NT2/D1 (cell line): ENCODE results near the gene LAMB4.

Experiments
- DNase-seq: peaks from one replicate; pipeline ENCODE4 v3.0.0-alpha.2; 2011; ENCODE audit warnings: low read depth, low spot score
- H3K27me3 ChIP-seq: 2 replicates; pipeline ENCODE4 v1.6.0; 2011; ENCODE audit warnings: mild to moderate bottlenecking; ENCODE audit not compliant: insufficient read length, insufficient read depth
- H3K36me3 ChIP-seq: 2 replicates; pipeline ENCODE4 v1.6.1; 2011; ENCODE audit warnings: mild to moderate bottlenecking, low read length, mixed read lengths; ENCODE audit not compliant: insufficient read depth, insufficient read length
- H3K4me1 ChIP-seq: 2 replicates; pipeline ENCODE4 v1.5.1; 2011; ENCODE audit not compliant: insufficient read depth, insufficient read length
- H3K4me3 ChIP-seq: 2 replicates; pipeline ENCODE4 v1.5.1; 2011; ENCODE audit warnings: low read depth; ENCODE audit not compliant: insufficient read length
- H3K9ac ChIP-seq: 2 replicates; pipeline ENCODE4 v1.6.0; 2011; ENCODE audit warnings: low read depth; ENCODE audit not compliant: insufficient read length
- H3K9me3 ChIP-seq: 2 replicates; pipeline ENCODE4 v1.5.1; 2011; ENCODE audit warnings: mild to moderate bottlenecking, low read length; ENCODE audit not compliant: insufficient read depth
- SUZ12 ChIP-seq: IDR thresholded peaks from 2 replicates; pipeline ENCODE4 v1.6.1; 2011; ENCODE audit not compliant: insufficient read length, insufficient read depth; ENCODE audit errors: extremely low read depth
- YY1 ChIP-seq: IDR thresholded peaks from 2 replicates; pipeline ENCODE4 v1.6.1; 2011; ENCODE audit not compliant: insufficient read length, insufficient read depth
- ZNF274 ChIP-seq: IDR thresholded peaks from 2 replicates; pipeline ENCODE4 v1.6.1; 2011; ENCODE audit warnings: mild to moderate bottlenecking, low read depth, low read length

LAMB4 gene

GRCh38 chr7:108014215-108014614 is 115.9 kb downstream of the LAMB4 start:
- Histone ChIP-seq H3K9me3 (no peaks in the 10 kb centered on the region), H3K9ac (no peak overlapping the region), H3K4me1 (no peaks in the 10 kb centered on the region), H3K4me3 (no peak overlapping the region), H3K36me3 (no peaks in the 10 kb centered on the region), H3K27me3 (no peaks in the 10 kb centered on the region)
- TF ChIP-seq YY1 (no peak), ZNF274 (no peak), SUZ12 (no peak)
- no peak for DNase-seq

- no peak for DNase-seq
- TF ChIP-seq SUZ12 (no peak), ZNF274 (no peak), YY1 (no peak)
- Histone ChIP-seq H3K9ac (no peak overlapping the region), H3K4me1 (no peaks in the 10 kb centered on the region), H3K9me3 (no peaks in the 10 kb centered on the region), H3K27me3 (no peaks in the 10 kb centered on the region), H3K36me3 (no peaks in the 10 kb centered on the region), H3K4me3 (no peak overlapping the region)
These were observed 117.4 kb downstream of the LAMB4 start for GRCh38 chr7:108012499-108013430.

GRCh38 chr7:108010377-108010776 is 119.8 kb downstream of the LAMB4 start:
- Histone ChIP-seq H3K36me3 (no peaks in the 10 kb centered on the region), H3K9ac (no peak overlapping the region), H3K27me3 (peaks cover 11% of the 10 kb centered on the region), H3K4me1 (no peaks in the 10 kb centered on the region), H3K4me3 (no peak overlapping the region), H3K9me3 (no peaks in the 10 kb centered on the region)
- no peak for DNase-seq
- no peak for TF ChIP-seq SUZ12
- TF ChIP-seq ZNF274, result no peak
- TF ChIP-seq YY1, result no peak

- Histone ChIP-seq H3K9me3 (no peaks in the 10 kb centered on the region), H3K27me3 (peaks cover 16% of the 10 kb centered on the region), H3K9ac (no peak overlapping the region), H3K36me3 (no peaks in the 10 kb centered on the region), H3K4me1 (no peaks in the 10 kb centered on the region), H3K4me3 (no peak overlapping the region)
- no peak for DNase-seq
- TF ChIP-seq SUZ12 (no peak), YY1 (no peak), ZNF274 (no peak)
These were observed 120.3 kb downstream of the LAMB4 start for GRCh38 chr7:108009873-108010272.

GRCh38 chr7:108008827-108009226 is 121.3 kb downstream of the LAMB4 start:
- H3K9ac ChIP-seq, result no peak overlapping the region
- TF ChIP-seq ZNF274 (no peak), SUZ12 (no peak), YY1 (no peak)
- no peaks in the 10 kb centered on the region for H3K4me1 ChIP-seq

GRCh38 chr7:108008240-108008639 is 121.9 kb downstream of the LAMB4 start:
- Histone ChIP-seq H3K4me1 (no peaks in the 10 kb centered on the region), H3K9ac (no peak overlapping the region), H3K27me3 (peaks cover 28% of the 10 kb centered on the region), H3K36me3 (no peaks in the 10 kb centered on the region), H3K4me3 (no peak overlapping the region), H3K9me3 (no peaks in the 10 kb centered on the region)
- no peak for DNase-seq
- TF ChIP-seq SUZ12 (no peak), ZNF274 (no peak), YY1 (no peak)

More at GRCh38 chr7:108008827-108009226, 121.3 kb downstream of the LAMB4 start:
- DNase-seq, result no peak
- Histone ChIP-seq H3K36me3 (no peaks in the 10 kb centered on the region), H3K27me3 (peaks cover 23% of the 10 kb centered on the region), H3K9me3 (no peaks in the 10 kb centered on the region), H3K4me3 (no peak overlapping the region)

GRCh38 chr7:108007762-108008161 is 122.4 kb downstream of the LAMB4 start:
- no peak overlapping the region for H3K9ac ChIP-seq
- H3K4me3 ChIP-seq, result no peak overlapping the region
- DNase-seq, result no peak
- H3K36me3 ChIP-seq, result no peaks in the 10 kb centered on the region
- no peak for TF ChIP-seq YY1
- no peak for TF ChIP-seq SUZ12
- no peak for TF ChIP-seq ZNF274
- H3K4me1 ChIP-seq, result no peaks in the 10 kb centered on the region
- H3K27me3 ChIP-seq, result peaks cover 28% of the 10 kb centered on the region
- no peaks in the 10 kb centered on the region for H3K9me3 ChIP-seq
